Measurements from ENCODE around the gene BICC1.

- no peak for TF ChIP-seq CTCF (IDR thresholded peaks at IDR 0.05)
- TF ChIP-seq POLR2A (IDR thresholded peaks at IDR 0.05): no peak
Observed at GRCh38 chr10:58817201-58817846, 304.7 kb downstream of the BICC1 start.
